ENCODE results near the gene ZNF70. TPM values are rescaled to one million over a fixed set of nuclear protein-coding genes. Genes with fewer than 3 reads are reported as not detected.

ZNF70 gene
- total RNA-seq, 2 experiments from 2014 or later: 2.1 to 2.2 TPM

DNA sequence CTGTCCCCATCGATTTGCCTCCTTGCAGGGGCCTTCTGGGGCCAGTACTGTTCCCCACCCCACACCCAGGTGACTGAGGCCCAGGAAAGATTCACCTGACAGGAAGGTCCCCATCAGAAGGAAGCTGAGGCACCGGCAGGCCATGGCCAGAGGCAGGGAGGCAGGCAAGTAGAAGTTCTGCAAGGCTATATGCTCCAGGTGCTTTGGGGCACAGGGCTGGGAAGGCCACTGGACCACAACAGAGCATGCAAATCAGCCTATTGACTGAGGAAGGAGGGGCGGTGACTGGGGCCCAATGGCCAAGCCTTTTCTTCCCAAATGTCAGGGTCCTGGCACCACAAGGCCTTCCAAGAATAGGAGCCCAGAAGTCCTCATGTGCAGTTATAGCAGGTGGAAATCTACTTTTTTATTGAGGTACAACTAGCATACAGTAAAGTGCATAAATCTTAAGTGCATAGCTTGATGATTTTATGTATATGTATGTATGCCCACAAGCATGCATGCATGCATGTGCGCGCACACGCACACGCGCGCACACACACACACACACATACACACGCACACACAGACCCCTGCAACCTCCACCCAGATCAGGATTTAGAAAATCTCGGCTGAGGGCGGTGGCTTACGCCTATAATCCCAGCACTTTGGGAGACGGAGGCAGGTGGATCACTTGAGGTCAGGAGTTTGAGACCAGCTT lies 3.5 kb upstream of the ZNF70 start, which contains the start of gene VPREB3:
Gene VPREB3 (minus strand): TSS at position 206 of the 700 bp plus-strand sequence. CDS start 62 bp downstream, at position 144.
- POLR2A ChIA-PET: no interaction called here
- Mint-ChIP-seq H3K36me3 (ENCODE audit: low read depth) (no peaks in the 10 kb centered on the region), H3K9me3 (ENCODE audit: insufficient read depth) (no peaks in the 10 kb centered on the region), H3K4me1 (ENCODE audit: low read depth) (peaks cover 27% of the 10 kb centered on the region), H3K27ac (no peak within 1 kb of the TSS), H3K4me3 (no peak within 1 kb of the TSS), H3K27me3 (ENCODE audit: low read depth) (no peaks in the 10 kb centered on the region)
- DNase-seq (no peak), ATAC-seq (no peak)
- CTCF ChIA-PET: no interaction called here

DNA sequence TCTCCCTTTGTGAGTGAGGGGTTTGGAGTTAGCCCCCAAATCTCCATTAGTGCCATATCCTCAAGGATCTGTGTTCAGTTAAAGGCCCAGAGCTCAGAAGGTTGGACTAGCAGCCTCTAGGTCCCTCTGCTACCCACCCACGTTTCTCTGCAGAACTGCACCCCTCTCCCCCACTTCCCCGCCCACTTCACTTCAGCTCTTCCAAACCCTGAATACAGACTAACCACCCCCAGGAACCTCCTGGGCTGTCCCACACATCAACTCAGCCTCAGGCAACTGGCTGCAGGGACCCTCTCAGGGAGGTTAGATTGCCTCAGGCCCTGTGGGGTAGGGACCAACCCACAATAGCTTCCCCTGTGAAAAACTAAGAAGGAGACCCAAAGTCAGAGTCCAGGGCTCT lies 2.5 kb upstream of the ZNF70 start:
- no peaks in the 10 kb centered on the region for H3K27me3 Mint-ChIP-seq (ENCODE audit: low read depth)
- peaks cover 27% of the 10 kb centered on the region for H3K4me1 Mint-ChIP-seq (ENCODE audit: low read depth)
- no peak overlapping the region for H3K4me3 Mint-ChIP-seq
- ATAC-seq (no peak), DNase-seq (no peak)
- ChIA-PET POLR2A (interaction anchor here (1.2 kb wide), 1 partner anchor 57 kb away, joined by 3 read pairs; no protein-coding TSS in a partner anchor), CTCF (no interaction called here)
- no peaks in the 10 kb centered on the region for H3K36me3 Mint-ChIP-seq (ENCODE audit: low read depth)
- H3K9me3 Mint-ChIP-seq (ENCODE audit: insufficient read depth): no peaks in the 10 kb centered on the region
- H3K27ac Mint-ChIP-seq: no peak overlapping the region

DNA sequence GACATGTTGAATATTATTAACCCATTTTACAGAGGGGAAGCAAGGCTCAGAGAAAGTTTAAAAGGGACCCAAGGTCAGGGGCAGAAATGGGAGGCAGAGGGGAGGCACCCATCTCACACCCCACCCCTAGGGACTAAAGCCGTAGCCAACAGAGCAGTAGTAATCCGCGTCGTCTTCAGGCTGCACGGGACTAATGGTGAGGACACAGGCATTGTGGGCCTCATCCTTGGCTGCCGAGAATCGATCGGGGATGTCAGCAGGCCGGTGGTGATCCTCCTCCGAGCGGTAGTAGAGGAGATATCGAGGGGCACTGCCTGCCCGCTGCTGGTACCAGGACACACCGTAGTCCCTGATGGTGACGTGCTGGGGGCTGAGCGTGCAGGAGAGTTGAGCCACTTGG lies 1.8 kb upstream of the ZNF70 start:
- DNase-seq (no peak), ATAC-seq (no peak)
- CTCF ChIA-PET: interaction anchor here (1.5 kb wide), 1 partner anchor 12 kb away, joined by 3 read pairs; no protein-coding TSS in a partner anchor
- H3K4me3 Mint-ChIP-seq: peak overlapping the region; percentile 69
- no peaks in the 10 kb centered on the region for H3K9me3 Mint-ChIP-seq (ENCODE audit: insufficient read depth)
- no peak overlapping the region for H3K27ac Mint-ChIP-seq
- no peaks in the 10 kb centered on the region for H3K27me3 Mint-ChIP-seq (ENCODE audit: low read depth)
- POLR2A ChIA-PET: interaction anchor here (1.2 to 2.6 kb wide), 2 partner anchors 10 to 56 kb away, joined by 3 to 7 read pairs; partner anchors contain the start of gene C22orf15
- no peaks in the 10 kb centered on the region for H3K36me3 Mint-ChIP-seq (ENCODE audit: low read depth)
- H3K4me1 Mint-ChIP-seq (ENCODE audit: low read depth): peaks cover 27% of the 10 kb centered on the region

DNA sequence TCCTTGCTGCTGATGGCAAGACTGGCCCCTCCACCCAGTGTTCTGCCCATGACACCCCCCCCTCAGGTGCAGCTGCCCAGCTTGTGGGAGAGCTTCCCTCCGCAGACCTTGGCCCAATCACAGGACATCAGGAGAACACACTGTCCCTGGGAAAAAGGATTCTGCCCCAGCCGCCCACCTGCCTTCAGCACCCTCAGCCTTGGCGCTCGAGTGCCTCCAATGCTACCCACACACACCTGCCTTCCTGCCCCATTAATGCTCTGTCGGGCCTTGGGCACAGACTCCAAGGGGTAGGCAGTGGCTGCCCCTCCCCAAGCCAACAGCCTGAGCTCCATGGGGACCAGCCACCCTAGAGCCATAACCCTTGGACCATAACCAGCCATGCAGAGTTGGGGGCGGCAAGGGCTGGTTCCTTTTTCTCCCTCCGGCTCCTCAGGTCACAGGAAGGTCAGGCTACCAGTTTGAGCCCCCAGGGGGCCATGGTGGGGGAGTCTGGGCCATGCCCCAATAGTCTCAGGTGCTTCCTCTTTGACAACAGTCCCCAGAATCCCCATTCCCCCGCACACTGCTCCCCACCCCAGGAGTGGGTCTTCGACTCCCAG lies 1.3 kb upstream of the ZNF70 start:
- ChIA-PET POLR2A (interaction anchor here (0.9 to 2.6 kb wide), 3 partner anchors 11 to 69 kb away, joined by 3 to 7 read pairs (median 3); partner anchors contain the start of gene C22orf15), CTCF (interaction anchor here (1.1 to 1.5 kb wide), 2 partner anchors 13 to 19 kb away, joined by 3 read pairs; no protein-coding TSS in a partner anchor)
- no peak for ATAC-seq
- Mint-ChIP-seq H3K4me1 (ENCODE audit: low read depth) (peaks cover 26% of the 10 kb centered on the region), H3K36me3 (ENCODE audit: low read depth) (no peaks in the 10 kb centered on the region), H3K4me3 (peak overlapping the region; percentile 69), H3K9me3 (ENCODE audit: insufficient read depth) (no peaks in the 10 kb centered on the region), H3K27ac (peak overlapping the region; percentile 80), H3K27me3 (ENCODE audit: low read depth) (no peaks in the 10 kb centered on the region)
- DNase-seq: no peak

DNA sequence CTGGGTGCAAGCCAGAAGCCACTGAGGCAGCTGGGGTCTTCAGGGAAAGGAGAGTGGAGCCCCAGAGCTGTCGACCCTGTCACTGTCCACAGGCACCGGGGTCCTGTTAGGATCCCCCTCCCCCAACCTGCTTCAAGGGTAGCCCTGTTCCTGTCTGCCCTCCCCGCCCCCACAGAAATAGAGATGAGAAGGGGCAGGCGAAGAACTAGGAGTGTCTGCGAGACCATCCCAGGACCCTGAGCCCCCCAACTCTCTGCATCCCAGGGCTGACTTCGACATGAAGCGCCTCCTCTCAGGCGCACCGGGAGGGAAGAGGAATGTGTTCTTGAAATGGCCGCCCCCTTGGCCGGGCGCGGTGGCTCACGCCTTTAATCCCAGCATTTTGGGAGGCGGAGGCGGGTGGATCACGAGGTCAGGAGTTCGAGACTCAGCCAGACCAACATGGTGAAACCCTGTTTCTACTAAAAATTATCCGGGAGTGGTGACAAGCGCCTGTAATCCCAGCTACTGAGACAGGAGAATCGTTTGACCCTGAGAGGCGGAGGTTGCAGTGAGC lies 607 bp upstream of the ZNF70 start:
- DNase-seq (peak; percentile 51), ATAC-seq (no peak)
- Mint-ChIP-seq H3K9me3 (ENCODE audit: insufficient read depth) (no peaks in the 10 kb centered on the region), H3K36me3 (ENCODE audit: low read depth) (no peaks in the 10 kb centered on the region), H3K4me1 (ENCODE audit: low read depth) (peaks cover 20% of the 10 kb centered on the region), H3K4me3 (peak overlapping the region; percentile 75), H3K27ac (peak overlapping the region; percentile 88), H3K27me3 (ENCODE audit: low read depth) (no peaks in the 10 kb centered on the region)
- POLR2A ChIA-PET: interaction anchor here (0.9 to 2.6 kb wide), 6 partner anchors 9 to 69 kb away, joined by 3 to 7 read pairs (median 4); partner anchors contain the start of genes C22orf15, CHCHD10 and SMARCB1
- CTCF ChIA-PET: interaction anchor here (1.0 to 1.5 kb wide), 4 partner anchors 8 to 19 kb away, joined by 3 to 5 read pairs (median 3); no protein-coding TSS in a partner anchor

DNA sequence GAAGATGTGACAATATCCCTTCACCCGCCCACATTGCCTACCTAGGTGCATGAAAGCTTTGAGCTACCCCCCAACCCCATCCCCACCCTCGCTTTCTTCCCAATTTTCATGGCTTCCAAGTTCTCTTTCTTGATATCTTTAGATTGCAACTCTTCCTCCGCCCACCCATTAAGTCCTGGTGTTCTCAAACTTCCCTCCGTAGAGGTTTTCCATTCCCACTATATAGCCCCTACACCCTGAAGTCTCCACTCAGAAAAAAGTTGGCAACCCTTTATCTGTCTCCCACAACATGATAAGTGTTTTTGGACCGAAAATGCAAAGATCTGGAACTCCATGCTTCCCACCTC lies 572 bp downstream of the ZNF70 start:
- peak overlapping the region; percentile 82 for H3K4me3 Mint-ChIP-seq
- ATAC-seq (no peak), DNase-seq (no peak)
- H3K9me3 Mint-ChIP-seq (ENCODE audit: insufficient read depth): no peaks in the 10 kb centered on the region
- ChIA-PET CTCF (interaction anchor here (1.0 to 1.2 kb wide), 2 partner anchors 9 to 13 kb away, joined by 3 to 5 read pairs; no protein-coding TSS in a partner anchor), POLR2A (interaction anchor here (0.5 to 2.6 kb wide), 9 partner anchors 10 to 55 kb away, joined by 3 to 7 read pairs (median 4); partner anchors contain the start of genes C22orf15 and SMARCB1)
- H3K27ac Mint-ChIP-seq: peak overlapping the region; percentile 74
- H3K27me3 Mint-ChIP-seq (ENCODE audit: low read depth): no peaks in the 10 kb centered on the region
- H3K36me3 Mint-ChIP-seq (ENCODE audit: low read depth): peaks cover 2% of the 10 kb centered on the region
- peaks cover 22% of the 10 kb centered on the region for H3K4me1 Mint-ChIP-seq (ENCODE audit: low read depth)

DNA sequence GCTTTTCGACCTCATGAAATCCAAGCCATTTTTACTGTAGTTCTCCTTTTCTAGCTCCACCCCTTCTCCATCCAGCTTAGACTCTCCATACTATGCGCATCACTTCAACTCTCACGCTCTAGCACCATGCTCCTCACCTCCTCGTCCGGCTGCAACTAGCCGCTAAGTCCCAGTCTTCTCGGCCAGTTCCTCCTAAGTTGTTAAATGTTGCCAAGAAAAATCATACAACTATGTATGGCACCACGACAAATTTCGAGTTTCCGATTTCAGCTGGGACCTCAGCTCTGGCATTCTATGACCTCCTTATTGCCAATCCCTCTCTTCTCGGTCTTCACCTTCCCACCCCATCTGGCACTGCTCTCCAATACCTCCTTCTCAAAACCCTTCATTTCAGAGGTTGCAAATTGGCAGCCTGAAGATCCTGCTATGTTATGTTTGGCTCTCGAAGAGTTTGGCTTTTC lies 1.0 kb downstream of the ZNF70 start:
- Mint-ChIP-seq H3K27me3 (ENCODE audit: low read depth) (no peaks in the 10 kb centered on the region), H3K4me1 (ENCODE audit: low read depth) (peaks cover 22% of the 10 kb centered on the region), H3K36me3 (ENCODE audit: low read depth) (peaks cover 5% of the 10 kb centered on the region), H3K27ac (peak overlapping the region; percentile 9), H3K4me3 (peak overlapping the region; percentile 82), H3K9me3 (ENCODE audit: insufficient read depth) (no peaks in the 10 kb centered on the region)
- ChIA-PET CTCF (no interaction called here), POLR2A (interaction anchor here (1.1 kb wide), 1 partner anchor 16 kb away, joined by 3 read pairs; no protein-coding TSS in a partner anchor)
- DNase-seq: no peak
- no peak for ATAC-seq

DNA sequence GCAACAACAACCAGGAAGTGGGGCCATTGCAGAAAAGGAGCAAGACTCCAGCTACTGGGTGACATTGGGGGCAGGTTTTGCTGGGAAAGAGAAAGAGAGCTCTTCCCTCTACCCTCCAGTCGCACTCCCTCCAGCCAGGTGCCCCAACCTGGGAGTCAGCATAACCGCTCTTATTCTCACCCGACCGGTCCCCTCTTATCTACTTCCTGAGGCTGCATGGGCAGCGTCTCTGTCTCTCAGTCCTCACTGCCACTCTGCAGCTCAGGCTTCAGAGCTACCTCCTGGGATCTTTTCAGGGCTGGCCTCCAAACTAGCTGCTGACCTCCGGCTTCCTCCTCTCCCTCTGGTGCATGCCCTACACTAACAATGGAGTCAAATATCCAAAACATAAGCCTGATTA lies 5.1 kb downstream of the ZNF70 start:
- no peaks in the 10 kb centered on the region for H3K9me3 Mint-ChIP-seq (ENCODE audit: insufficient read depth)
- H3K4me1 Mint-ChIP-seq (ENCODE audit: low read depth): peaks cover 15% of the 10 kb centered on the region
- DNase-seq (no peak), ATAC-seq (no peak)
- H3K27me3 Mint-ChIP-seq (ENCODE audit: low read depth): no peaks in the 10 kb centered on the region
- ChIA-PET POLR2A (no interaction called here), CTCF (interaction anchor here (0.9 kb wide), 1 partner anchor 104 kb away, joined by 3 read pairs; no protein-coding TSS in a partner anchor)
- peaks cover 20% of the 10 kb centered on the region for H3K36me3 Mint-ChIP-seq (ENCODE audit: low read depth)
- H3K4me3 Mint-ChIP-seq: no peak overlapping the region
- H3K27ac Mint-ChIP-seq: no peak overlapping the region

DNA sequence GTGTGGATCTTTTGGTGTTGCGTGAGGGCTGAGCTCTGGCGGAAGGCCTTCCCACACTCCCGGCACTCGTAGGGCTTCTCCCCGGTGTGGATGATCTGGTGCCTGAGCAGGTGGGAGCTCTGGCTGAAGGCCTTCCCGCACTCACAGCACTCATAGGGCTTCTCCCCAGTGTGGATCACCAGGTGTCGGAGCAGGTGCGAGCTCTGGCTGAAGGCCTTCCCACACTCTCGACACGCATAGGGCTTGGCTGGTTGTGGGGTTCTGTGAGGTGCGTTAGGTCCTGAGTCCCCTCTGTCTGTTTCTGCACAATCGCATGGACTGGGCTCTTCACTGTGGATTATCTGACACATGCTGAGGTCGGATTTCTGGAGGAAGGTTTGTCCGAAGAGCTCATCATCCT lies 6.4 kb downstream of the ZNF70 start:
- POLR2A ChIA-PET: no interaction called here
- peaks cover 2% of the 10 kb centered on the region for H3K4me1 Mint-ChIP-seq (ENCODE audit: low read depth)
- H3K27me3 Mint-ChIP-seq (ENCODE audit: low read depth): no peaks in the 10 kb centered on the region
- DNase-seq: no peak
- CTCF ChIA-PET: interaction anchor here (0.6 kb wide), 1 partner anchor 70 kb away, joined by 5 read pairs; no protein-coding TSS in a partner anchor
- no peak overlapping the region for H3K4me3 Mint-ChIP-seq
- no peak for ATAC-seq
- H3K36me3 Mint-ChIP-seq (ENCODE audit: low read depth): peaks cover 20% of the 10 kb centered on the region
- no peak overlapping the region for H3K27ac Mint-ChIP-seq
- no peaks in the 10 kb centered on the region for H3K9me3 Mint-ChIP-seq (ENCODE audit: insufficient read depth)

DNA sequence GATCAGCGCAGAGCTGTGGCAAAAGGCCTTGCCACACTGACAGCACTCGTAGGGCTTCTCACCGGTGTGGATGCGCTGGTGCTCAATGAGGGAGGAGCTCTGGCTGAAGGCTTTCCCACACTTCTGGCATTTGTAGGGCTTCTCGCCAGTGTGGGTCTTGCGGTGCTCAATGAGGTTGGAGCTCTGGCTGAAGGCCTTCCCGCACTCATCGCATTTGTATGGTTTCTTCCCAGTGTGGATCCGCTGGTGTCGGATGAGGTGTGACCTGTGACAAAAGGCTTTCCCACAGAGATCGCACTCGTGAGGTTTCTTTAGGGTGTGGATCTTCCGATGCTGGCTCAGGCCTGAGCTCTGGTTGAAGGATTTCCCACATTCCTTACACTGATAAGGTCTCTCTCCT lies 6.9 kb downstream of the ZNF70 start:
- H3K36me3 Mint-ChIP-seq (ENCODE audit: low read depth): peaks cover 20% of the 10 kb centered on the region
- POLR2A ChIA-PET: no interaction called here
- CTCF ChIA-PET: interaction anchor here (0.6 kb wide), 1 partner anchor 71 kb away, joined by 5 read pairs; no protein-coding TSS in a partner anchor

DNA sequence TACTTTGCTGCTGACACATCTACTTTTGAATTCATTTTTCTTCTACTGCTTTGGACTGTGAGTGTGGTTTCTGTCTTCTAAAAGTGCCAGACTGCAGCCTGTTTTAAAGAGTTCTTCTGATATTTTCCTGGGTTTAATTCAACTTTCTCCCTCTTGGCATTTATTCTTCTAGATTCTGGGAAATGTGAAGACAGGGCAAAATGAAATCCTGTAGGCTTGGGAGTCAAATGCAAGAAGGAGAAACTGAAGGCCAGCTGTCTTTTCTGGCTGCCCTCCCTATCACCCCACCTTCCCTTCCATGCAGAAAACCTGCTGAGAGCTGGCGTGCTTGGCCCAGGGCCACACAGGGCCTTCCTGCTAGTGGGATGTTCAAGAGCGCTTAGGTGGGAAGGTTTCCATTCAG lies 7.6 kb downstream of the ZNF70 start:
- Mint-ChIP-seq H3K4me3 (no peak overlapping the region), H3K27me3 (ENCODE audit: low read depth) (no peaks in the 10 kb centered on the region), H3K36me3 (ENCODE audit: low read depth) (peaks cover 20% of the 10 kb centered on the region), H3K4me1 (ENCODE audit: low read depth) (peaks cover 2% of the 10 kb centered on the region), H3K9me3 (ENCODE audit: insufficient read depth) (no peaks in the 10 kb centered on the region), H3K27ac (no peak overlapping the region)
- ChIA-PET POLR2A (no interaction called here), CTCF (no interaction called here)
- DNase-seq (no peak), ATAC-seq (no peak)

More for the DNA sequence above, 6.9 kb downstream of the ZNF70 start:
- H3K4me1 Mint-ChIP-seq (ENCODE audit: low read depth): peaks cover 2% of the 10 kb centered on the region
- H3K4me3 Mint-ChIP-seq: no peak overlapping the region
- ATAC-seq: no peak
- no peaks in the 10 kb centered on the region for H3K27me3 Mint-ChIP-seq (ENCODE audit: low read depth)
- no peaks in the 10 kb centered on the region for H3K9me3 Mint-ChIP-seq (ENCODE audit: insufficient read depth)
- no peak for DNase-seq
- no peak overlapping the region for H3K27ac Mint-ChIP-seq
